Prostate gland (tissue), 2 donors: ENCODE measurements around the gene TTC16. TPM values are rescaled to one million over a fixed set of nuclear protein-coding genes. Genes with fewer than 3 reads are reported as not detected.

Source experiments
- DNase-seq: peaks from one replicate; pipeline ENCODE4 v3.0.0-alpha.2; 2019; ENCODE audit warnings: low spot score
- H3K27ac ChIP-seq, 2 donors: fragments of 200-600 bp; sonication (generic); 2 replicates each; pipeline ENCODE4 v1.5.1; 2017 to 2019
- H3K27me3 ChIP-seq: fragments of 200-600 bp; sonication (generic); replicated peaks from 2 replicates; pipeline ENCODE4 v1.5.1; 2019; ENCODE audit not compliant: insufficient read depth
- H3K36me3 ChIP-seq, 2 donors: fragments of 200-600 bp; sonication (generic); 1 replicate in 1 of 2; 2 replicates in 1 of 2; pipeline versions ENCODE4 v1.5.1 to v1.8.1; 2017 to 2019
- H3K4me1 ChIP-seq: fragments of 200-600 bp; sonication (generic); replicated peaks from 2 replicates; pipeline ENCODE4 v1.5.1; 2019
- H3K4me3 ChIP-seq, 2 donors: fragments of 200-600 bp; sonication (generic); 2 replicates each; pipeline ENCODE4 v1.5.1; 2017 to 2019
- H3K9me3 ChIP-seq: fragments of 200-600 bp; sonication (generic); 2 replicates; pipeline ENCODE4 v1.5.1; 2017
- CTCF ChIP-seq, 4 experiments: fragments of 200-600 bp in 2 of 4; fragments of 450-650 bp in 2 of 4; sonication (generic) in 2 of 4; IDR thresholded peaks; 1 replicate in 3 of 4; 2 replicates in 1 of 4; pipeline ENCODE4 v1.5.1; 2016 to 2019; ENCODE audit warnings: antibody characterized with exemption in 4 of 4, mild to moderate bottlenecking in 2 of 4, moderate library complexity in 2 of 4
- POLR2A ChIP-seq: fragments of 450-650 bp; IDR thresholded peaks from one replicate; pipeline ENCODE4 v1.6.1; 2016; ENCODE audit warnings: antibody characterized with exemption, mild to moderate bottlenecking
- POLR2AphosphoS5 ChIP-seq: sonication (generic); formaldehyde crosslinking; IDR thresholded peaks from one replicate; pipeline ENCODE4 v1.6.1; 2017; ENCODE audit warnings: antibody characterized with exemption
- WGBS: methylation state at CpG from one replicate; pipeline ENCODE4 v1.1.5; 2018; 5-methylcytosine and 5-hydroxymethylcytosine counted together
- intact Hi-C: fragments of 100-400 bp; cut with DNase I; formaldehyde crosslinking; loops from one replicate; pipeline ENCODE4 v1.14.2; 2022
- total RNA-seq, 2 donors: library from RNA; depleted of rRNA; stranded (reverse); fragments of >200 nt; gene quantifications; one replicate each; pipeline ENCODE4 v1.1.0, GENCODE V29; 2016

TTC16 gene
- total RNA-seq, 2 donors from 2014 or later: 3.4 TPM; not detected in 1

DNA sequence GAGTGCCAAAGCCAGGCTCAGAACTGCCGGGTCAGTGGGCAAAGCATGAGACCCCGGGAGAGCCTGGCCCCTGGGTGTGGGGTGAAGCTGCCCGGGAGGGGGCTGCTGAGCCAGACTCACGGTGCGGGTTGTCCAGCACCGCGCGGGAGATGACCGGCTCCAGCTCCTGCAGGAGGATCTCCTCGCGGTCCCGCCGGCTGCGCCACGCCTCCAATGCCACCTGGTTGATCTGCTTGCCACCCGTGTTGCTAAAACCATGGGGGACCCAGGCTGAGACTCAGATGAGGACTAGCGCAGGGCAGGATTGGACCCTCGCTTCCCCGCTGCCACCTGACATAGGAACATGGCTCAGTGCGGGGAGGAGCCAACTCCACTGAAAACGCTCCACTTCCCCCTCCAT is 16.6 kb downstream of the TTC16 start:
- no peaks in the 10 kb centered on the region for H3K4me1 ChIP-seq
- 92% methylated on average over 19 of the region's 21 CpGs for WGBS
- no peak overlapping the region for H3K4me3 ChIP-seq
- no peaks in the 10 kb centered on the region for H3K27me3 ChIP-seq
- TF ChIP-seq CTCF (IDR thresholded peaks at IDR 0.05) (no peak), POLR2AphosphoS5 (no peak), POLR2A (no peak)
- H3K36me3 ChIP-seq: peaks cover 0 to 11% of the 10 kb centered on the region in 2 donors
- no peak overlapping the region for H3K27ac ChIP-seq
- DNase-seq: no peak
- no peaks in the 10 kb centered on the region for H3K9me3 ChIP-seq
- intact Hi-C loops: loop anchor here (5.0 kb wide), 1 partner anchor 225 kb away; no protein-coding TSS in a partner anchor

- Histone ChIP-seq H3K36me3 (peaks cover 0 to 11% of the 10 kb centered on the region in 2 donors), H3K27ac (no peak overlapping the region), H3K27me3 (no peaks in the 10 kb centered on the region), H3K9me3 (no peaks in the 10 kb centered on the region), H3K4me3 (no peak overlapping the region), H3K4me1 (no peaks in the 10 kb centered on the region)
- TF ChIP-seq POLR2A: no peak
- TF ChIP-seq CTCF (IDR thresholded peaks at IDR 0.05): no peak
- no peak for TF ChIP-seq POLR2AphosphoS5
- intact Hi-C loops: loop anchor here (2.0 to 5.0 kb wide), 3 partner anchors 143 to 226 kb away; no protein-coding TSS in a partner anchor
- 76% methylated on average over 2 of the region's 2 CpGs for WGBS
- DNase-seq: no peak
Observed at GRCh38 chr9:127733614-127734013, 17.7 kb downstream of the TTC16 start.

GRCh38 chr9:127734247-127734746 is 18.4 kb downstream of the TTC16 start:
- H3K27me3 ChIP-seq: no peaks in the 10 kb centered on the region
- H3K9me3 ChIP-seq: no peaks in the 10 kb centered on the region
- H3K4me1 ChIP-seq: no peaks in the 10 kb centered on the region
- WGBS: 41% methylated on average over 18 of the region's 22 CpGs
- DNase-seq: no peak
- TF ChIP-seq CTCF (IDR thresholded peaks at IDR 0.05) (no peak), POLR2A (no peak), POLR2AphosphoS5 (no peak)
- peak overlapping the region; percentile 83 to 89 for H3K27ac ChIP-seq
- intact Hi-C loops: loop anchor here (2.0 to 5.0 kb wide), 3 partner anchors 143 to 227 kb away; no protein-coding TSS in a partner anchor
- H3K36me3 ChIP-seq: peaks cover 0 to 11% of the 10 kb centered on the region in 2 donors
- H3K4me3 ChIP-seq: peak overlapping the region; percentile 45 to 55

DNA sequence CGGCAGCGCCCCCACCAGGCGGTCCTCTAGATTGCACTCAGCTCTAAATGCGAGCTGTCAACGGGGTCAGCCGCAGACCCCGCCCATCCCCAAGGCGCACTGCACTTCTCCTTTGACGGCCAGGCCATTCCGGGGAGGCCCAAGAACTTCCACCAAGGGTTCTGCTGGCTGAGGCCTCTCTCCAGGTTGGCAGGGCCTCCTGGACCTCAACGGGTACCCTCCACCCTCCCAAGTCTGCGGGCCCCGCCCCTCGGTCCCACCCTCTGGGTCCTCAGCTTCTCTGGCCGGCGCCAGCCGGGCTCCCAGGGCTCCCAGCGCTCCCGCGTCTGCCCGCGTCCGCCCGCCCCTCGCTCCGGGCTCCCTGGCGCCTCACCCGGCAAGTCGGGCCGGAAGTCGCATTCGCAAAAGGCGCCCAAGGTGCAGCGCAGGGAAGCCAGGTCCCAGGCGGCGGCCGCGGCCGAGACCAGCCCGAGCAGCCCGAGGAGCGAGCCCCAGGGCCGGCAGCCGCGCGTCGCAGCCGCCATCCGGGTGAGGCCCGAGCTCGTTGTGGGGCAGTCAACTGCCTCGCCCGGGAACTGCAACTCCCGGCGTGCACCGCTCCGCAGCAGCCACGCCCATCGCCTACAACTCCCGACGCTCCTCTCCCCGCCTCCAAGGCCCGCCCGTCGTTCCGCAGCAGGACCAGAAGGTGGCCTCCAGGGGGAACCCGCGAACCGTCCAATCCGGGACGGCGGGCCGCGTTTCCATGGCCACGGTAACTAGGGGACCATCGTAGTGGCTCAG is 19.1 kb downstream of the TTC16 start, which contains the start of gene TOR2A:
TOR2A (minus strand) TSS at position 548 of the 783 bp plus-strand sequence; CDS start at position 524, 24 bp downstream.
- intact Hi-C loops: loop anchor here (1.0 to 5.0 kb wide), 5 partner anchors 50 to 228 kb away; partner anchors contain the start of gene AK1
- TF ChIP-seq POLR2A (peak; percentile 90), POLR2AphosphoS5 (peak; percentile 93), CTCF (IDR thresholded peaks at IDR 0.05) (peak; percentile 89 to 100 (median 98))
- WGBS: under 1% methylated on average over 53 of the region's 76 CpGs
- Histone ChIP-seq H3K9me3 (no peaks in the 10 kb centered on the region), H3K27ac (peak within 1 kb of the TSS; percentile 83 to 89), H3K4me1 (no peaks in the 10 kb centered on the region), H3K27me3 (no peaks in the 10 kb centered on the region), H3K36me3 (peaks cover 0 to 11% of the 10 kb centered on the region in 2 donors), H3K4me3 (peak within 1 kb of the TSS; percentile 45 to 55)
- DNase-seq: peak; percentile 96
